DOHH2 (cell line): Measurements from ENCODE around the gene CAMSAP3.

Experiments
- CTCF ChIP-seq: fragments of 200-600 bp; sonication (generic); IDR thresholded peaks from one replicate; pipeline ENCODE4 v1.5.1; 2014; ENCODE audit warnings: antibody characterized with exemption, mild to moderate bottlenecking, low read depth, low read length; ENCODE audit not compliant: poor library complexity, severe bottlenecking
- EZH2phosphoT487 ChIP-seq: fragments of 200-600 bp; sonication (generic); IDR thresholded peaks from 2 replicates; pipeline ENCODE4 v1.6.1; 2017; ENCODE audit warnings: borderline replicate concordance, mild to moderate bottlenecking, antibody characterized with exemption, low read length, moderate library complexity, mixed read lengths

DNA sequence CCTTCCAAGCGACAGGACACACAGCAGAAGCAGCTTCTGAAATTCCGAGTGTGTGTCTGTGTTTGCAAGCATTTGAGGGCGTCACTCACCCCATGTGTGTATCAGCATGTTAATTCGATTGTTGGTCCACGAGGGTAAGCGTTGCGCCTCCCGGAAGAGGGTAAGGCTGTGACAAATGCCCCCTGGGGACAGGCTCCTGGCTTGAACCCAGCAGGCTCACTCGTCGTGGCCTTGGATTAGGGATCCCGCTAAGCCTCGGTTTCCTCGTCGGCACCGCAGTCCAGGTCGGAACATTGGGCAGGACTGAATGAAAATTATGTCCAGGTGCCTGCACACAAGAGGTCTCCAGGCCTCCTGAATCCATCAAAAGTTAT, 40.6 kb downstream of the CAMSAP3 start:
- no peak for TF ChIP-seq EZH2phosphoT487
- TF ChIP-seq CTCF, result no peak
